ENCODE measurements around the gene JAG2. TPM values are rescaled to one million over a fixed set of nuclear protein-coding genes. Genes with fewer than 3 reads are reported as not detected.

Gene JAG2
- total and polyA plus RNA-seq, 2 of the 4 experiments (the other 2 are of a cell fraction), result 0.18 to 0.58 TPM

DNA sequence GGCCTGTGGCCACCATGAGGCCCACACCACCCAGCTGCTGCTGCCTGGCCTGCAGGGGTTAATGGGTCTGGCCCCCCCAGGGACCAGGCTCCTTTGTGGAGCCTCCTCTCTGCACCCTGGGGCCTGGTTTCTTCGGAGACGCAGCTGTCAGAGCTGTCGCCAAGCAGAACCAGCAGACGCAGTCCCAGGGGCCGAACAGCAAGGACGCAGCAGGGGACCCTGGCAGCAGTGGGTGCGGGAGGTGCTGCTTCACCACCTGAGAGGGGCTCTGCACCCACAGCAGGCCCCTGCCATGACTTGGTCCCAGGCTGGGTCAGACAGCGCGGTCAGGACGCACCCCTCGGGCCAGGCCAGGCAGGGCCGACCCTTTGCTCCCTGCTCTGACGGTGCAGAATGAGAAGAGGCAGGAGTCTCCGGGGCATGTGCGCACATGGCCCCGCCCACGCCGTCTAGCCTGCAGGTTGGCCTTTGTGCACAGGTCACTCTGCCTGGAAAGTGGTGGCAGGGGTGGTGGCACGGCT, 30.5 kb downstream of the JAG2 start:
- H3K4me1 ChIP-seq (ENCODE audit: control insufficient read depth, insufficient read depth, low read length), result no peaks in the 10 kb centered on the region
- no peak overlapping the region for H4K91ac ChIP-seq (ENCODE audit: insufficient read depth, low read depth, low read length)
- 89% methylated on average over 7 of the region's 19 CpGs; no CpG with 5 or more reads in 1 of the 2 experiments for WGBS, 2 experiments (ENCODE audit: extremely low coverage in 2 of 2, insufficient read length in 1 of 2)
- H3K56ac ChIP-seq (ENCODE audit: extremely low read depth, insufficient read depth, low read length), result no peak overlapping the region
- BruUV-seq (replicated peaks), result no TSS peak
- H3K9ac ChIP-seq (ENCODE audit: low read depth, low read length), result no peak overlapping the region
- H3K14ac ChIP-seq (replicated peaks; ENCODE audit: low read depth, low read length), result no peak overlapping the region
- no peak overlapping the region for H3K4me2 ChIP-seq (ENCODE audit: low read depth, low read length)
- dilution Hi-C loops (cut with HindIII; ENCODE audit: low sequenced_read_pairs, unreplicated experiment) (no loop called here), in situ Hi-C loops (cut with MboI; ENCODE audit: low sequenced_read_pairs) (no loop called here), intact Hi-C loops (cut with micrococcal nuclease) (no loop called here)
- H2BK15ac ChIP-seq (ENCODE audit: low read depth, low read length), result no peak overlapping the region
- ATAC-seq (ENCODE audit: low read depth) (no peak), DNase-seq (no peak)
- no peak overlapping the region for H3K4ac ChIP-seq (ENCODE audit: low read depth, low read length)
- H2BK5ac ChIP-seq (ENCODE audit: low read depth, low read length, poor library complexity, severe bottlenecking), result no peak overlapping the region
- H4K8ac ChIP-seq (ENCODE audit: low read depth in 2 of 2, low read length in 2 of 2), result no peak overlapping the region
- H2BK120ac ChIP-seq (ENCODE audit: low read depth, low read length), result no peak overlapping the region
- peaks cover 14% of the 10 kb centered on the region for H3K9me3 ChIP-seq (ENCODE audit: control insufficient read depth, insufficient read depth, low read length)
- TF ChIP-seq RCOR1 (IDR thresholded peaks at IDR 0.05; ENCODE audit: insufficient replicate concordance, low read length), result no peak
- no peak overlapping the region for H3K23ac ChIP-seq (ENCODE audit: low read depth, low read length)
- no peak overlapping the region for H4K5ac ChIP-seq (ENCODE audit: low read depth, low read length)
- H2AFZ ChIP-seq (replicated peaks; ENCODE audit: low read length, poor library complexity), result no peak overlapping the region
- no peaks in the 10 kb centered on the region for H3K9me1 ChIP-seq (ENCODE audit: insufficient read depth, low read length)
- ChIA-PET CTCF (no interaction called here), POLR2A (ENCODE audit: unreplicated experiment) (no interaction called here)
- no peak overlapping the region for H3K27ac ChIP-seq (ENCODE audit: insufficient read depth, low read length)
- H3K36me3 ChIP-seq (ENCODE audit: control insufficient read depth, insufficient read depth, low read length), result no peaks in the 10 kb centered on the region
- no peaks in the 10 kb centered on the region for H4K20me1 ChIP-seq (ENCODE audit: insufficient read depth, low read length)
- H2AK9ac ChIP-seq (replicated peaks; ENCODE audit: low read depth, low read length, poor library complexity), result peak overlapping the region; percentile 1
- no peak overlapping the region for H2AK5ac ChIP-seq (ENCODE audit: low read depth, low read length)
- H3K18ac ChIP-seq (ENCODE audit: low read depth, low read length), result no peak overlapping the region
- no peak overlapping the region for H2BK20ac ChIP-seq (ENCODE audit: low read depth, low read length)
- no peaks in the 10 kb centered on the region for H3K79me1 ChIP-seq (ENCODE audit: low read depth in 1 of 2, low read length in 2 of 2)
- peaks cover 6% of the 10 kb centered on the region for H3K27me3 ChIP-seq (ENCODE audit: control insufficient read depth, insufficient read depth, low read length)
- H3K4me3 ChIP-seq (ENCODE audit: insufficient read depth, low read depth, low read length), result no peak overlapping the region

Data from IMR-90 (cell line).